ENCODE results near the gene CDH2.

CDH2 gene

GRCh38 chr18:28171837-28172236, 5.1 kb downstream of the CDH2 start:
- FAIRE-seq: no peak
- no peak for DNase-seq (ENCODE audit: low spot score)

- FAIRE-seq (peak; percentile 60), DNase-seq (ENCODE audit: low spot score) (no peak)
These were observed 8.2 kb downstream of the CDH2 start for GRCh38 chr18:28168725-28169124.

- no peak for DNase-seq (ENCODE audit: low spot score)
These were observed 9.0 kb downstream of the CDH2 start for GRCh38 chr18:28167835-28168349.

GRCh38 chr18:28164771-28165483, 12.0 kb downstream of the CDH2 start:
- FAIRE-seq (no peak), DNase-seq (ENCODE audit: low spot score) (no peak)

More at GRCh38 chr18:28167835-28168349, 9.0 kb downstream of the CDH2 start:
- FAIRE-seq: no peak

- DNase-seq (ENCODE audit: low spot score): no peak
- no peak for FAIRE-seq
These were observed 13.6 kb downstream of the CDH2 start for GRCh38 chr18:28163201-28163775.

- DNase-seq (ENCODE audit: low spot score): peak; percentile 74
- peak; percentile 80 for FAIRE-seq
These were observed 15.0 kb downstream of the CDH2 start for GRCh38 chr18:28161608-28162599.

GRCh38 chr18:28159055-28159454, 17.9 kb downstream of the CDH2 start:
- FAIRE-seq: no peak

GRCh38 chr18:28158083-28158581, 18.8 kb downstream of the CDH2 start:
- FAIRE-seq: no peak
- no peak for DNase-seq (ENCODE audit: low spot score)

More at GRCh38 chr18:28159055-28159454, 17.9 kb downstream of the CDH2 start:
- DNase-seq (ENCODE audit: low spot score): no peak

- FAIRE-seq: no peak
- no peak for DNase-seq (ENCODE audit: low spot score)
These were observed 23.4 kb downstream of the CDH2 start for GRCh38 chr18:28153485-28154065.

GRCh38 chr18:28152754-28153153, 24.2 kb downstream of the CDH2 start:
- DNase-seq (ENCODE audit: low spot score): no peak

GRCh38 chr18:28152354-28152753, 24.6 kb downstream of the CDH2 start:
- DNase-seq (ENCODE audit: low spot score) (no peak), FAIRE-seq (no peak)

More at GRCh38 chr18:28152754-28153153, 24.2 kb downstream of the CDH2 start:
- FAIRE-seq: peak; percentile 32

- no peak for FAIRE-seq
- DNase-seq (ENCODE audit: low spot score): no peak
These were observed 25.5 kb downstream of the CDH2 start for GRCh38 chr18:28151434-28151833.

- FAIRE-seq: no peak
- no peak for DNase-seq (ENCODE audit: low spot score)
These were observed 26.0 kb downstream of the CDH2 start for GRCh38 chr18:28150925-28151324.

- DNase-seq (ENCODE audit: low spot score) (peak; percentile 56), FAIRE-seq (peak; percentile 86)
These were observed 27.0 kb downstream of the CDH2 start for GRCh38 chr18:28149810-28150420.

- no peak for FAIRE-seq
- DNase-seq (ENCODE audit: low spot score): no peak
These were observed 29.2 kb downstream of the CDH2 start for GRCh38 chr18:28147674-28148171.

GRCh38 chr18:28143725-28144124, 33.2 kb downstream of the CDH2 start:
- DNase-seq (ENCODE audit: low spot score): no peak
- no peak for FAIRE-seq

GRCh38 chr18:28138816-28139215, 38.1 kb downstream of the CDH2 start:
- no peak for FAIRE-seq

GRCh38 chr18:28136071-28136470, 40.9 kb downstream of the CDH2 start:
- no peak for DNase-seq (ENCODE audit: low spot score)
- FAIRE-seq: no peak

More at GRCh38 chr18:28138816-28139215, 38.1 kb downstream of the CDH2 start:
- no peak for DNase-seq (ENCODE audit: low spot score)

- FAIRE-seq (no peak), DNase-seq (ENCODE audit: low spot score) (no peak)
These were observed 42.2 kb downstream of the CDH2 start for GRCh38 chr18:28134774-28135173.

- no peak for DNase-seq (ENCODE audit: low spot score)
- FAIRE-seq: no peak
These were observed 44.8 kb downstream of the CDH2 start for GRCh38 chr18:28132084-28132483.

Measured in RCC 7860 (cell line).